Smooth muscle cell of the brain vasculature (primary cell): ENCODE results near the gene NEMP1.
"Not testable (repeated sequence)": the region's sequence is repeated elsewhere in the genome, so short reads cannot be mapped to it uniquely, and the experiment has no call there.

Experiments
- DNase-seq: peaks from one replicate; pipeline ENCODE4 v3.0.0-alpha.2; 2012; ENCODE audit warnings: low read depth, low spot score

The NEMP1 gene

GRCh38 chr12:57078519-57079404 lies at the start of gene NEMP1:
NEMP1 (minus strand) TSS chr12:57078791; CDS start chr12:57078745, 46 bp downstream.
- DNase-seq, result peak; percentile 99

GRCh38 chr12:57127726-57128518 lies 49.3 kb upstream of the NEMP1 start, which contains the start of gene LRP1:
LRP1 (plus strand) TSS chr12:57128483; CDS start chr12:57128965, 482 bp downstream.
- peak; percentile 73 for DNase-seq

- DNase-seq, result no peak
Measured at GRCh38 chr12:57127101-57127725, 48.6 kb upstream of the NEMP1 start.

GRCh38 chr12:57126561-57126960 lies 48.0 kb upstream of the NEMP1 start:
- DNase-seq, result no peak

GRCh38 chr12:57126061-57126460 lies 47.5 kb upstream of the NEMP1 start:
- DNase-seq, result no peak

GRCh38 chr12:57124261-57124877 lies 45.8 kb upstream of the NEMP1 start:
- no peak for DNase-seq

- DNase-seq, result no peak
Measured at GRCh38 chr12:57123813-57124212, 45.2 kb upstream of the NEMP1 start.

- not testable (repeated sequence) for DNase-seq
Measured at GRCh38 chr12:57120718-57121117, 42.1 kb upstream of the NEMP1 start.

GRCh38 chr12:57119294-57120085 lies 40.9 kb upstream of the NEMP1 start:
- DNase-seq, result no peak

GRCh38 chr12:57118711-57119271 lies 40.2 kb upstream of the NEMP1 start:
- DNase-seq, result no peak

- DNase-seq, result no peak
Measured at GRCh38 chr12:57116580-57117281, 38.1 kb upstream of the NEMP1 start.

- DNase-seq, result no peak
Measured at GRCh38 chr12:57112492-57113294, 34.1 kb upstream of the NEMP1 start.

GRCh38 chr12:57111031-57111734 lies 32.6 kb upstream of the NEMP1 start, which contains the start of gene STAT6:
STAT6 (minus strand) TSS chr12:57111362; CDS start chr12:57108278, 3,084 bp downstream.
- no peak for DNase-seq

- no peak for DNase-seq
Measured at GRCh38 chr12:57110104-57111030, 31.8 kb upstream of the NEMP1 start.

- DNase-seq, result no peak
Measured at GRCh38 chr12:57109207-57110103, 30.9 kb upstream of the NEMP1 start.
